ENCODE data around the gene SEC23IP. TPM values are rescaled to one million over a fixed set of nuclear protein-coding genes. Genes with fewer than 3 reads are reported as not detected.
"Not testable (repeated sequence)": the region's sequence is repeated elsewhere in the genome, so short reads cannot be mapped to it uniquely, and the experiment has no call there.

SEC23IP gene
- total and polyA plus RNA-seq, 2 donors (not counting 3 experiments of a cell fraction or from before 2014, with no cell fraction given) = 30.9 to 83.1 TPM

DNA sequence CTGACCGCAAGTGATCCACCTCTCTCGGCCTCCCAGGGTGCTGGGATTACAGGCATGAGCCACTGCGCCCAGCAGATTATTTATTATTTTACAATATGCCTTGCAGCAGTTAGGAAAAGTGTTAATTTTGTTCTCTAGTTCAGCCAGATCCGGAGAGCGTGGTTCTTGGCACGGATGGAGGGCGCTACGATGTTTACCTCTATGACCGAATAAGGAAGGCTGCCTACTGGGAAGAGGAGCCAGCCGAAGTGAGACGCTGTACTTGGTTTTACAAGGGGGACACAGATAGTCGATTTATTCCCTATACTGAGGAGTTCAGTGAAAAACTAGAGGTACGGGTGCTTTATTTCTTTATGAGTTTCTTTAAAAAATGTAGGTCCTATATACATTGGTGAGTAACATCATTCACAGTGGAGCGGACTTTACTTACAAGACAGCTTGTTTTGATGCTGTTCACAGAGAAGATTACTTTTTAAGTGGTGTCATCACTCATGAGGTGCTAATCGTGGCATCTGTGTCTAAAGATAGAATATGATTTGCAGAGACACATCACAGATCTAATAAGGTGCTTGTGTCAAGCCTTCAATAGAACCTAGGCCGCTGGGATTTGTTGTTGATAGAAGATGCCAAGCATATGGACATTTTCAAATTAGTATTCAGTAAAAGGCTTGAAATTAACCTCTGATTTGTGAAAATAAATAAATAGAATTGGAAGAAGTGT lies 11.6 kb downstream of the SEC23IP start:
- no peak overlapping the region for H3K27ac ChIP-seq (ENCODE audit: insufficient read depth, low read depth, low read length)
- H3K9me3 ChIP-seq (replicated peaks; ENCODE audit: control insufficient read depth, insufficient read depth, low read length) = no peaks in the 10 kb centered on the region
- peaks cover 17% of the 10 kb centered on the region in 2 experiments for H3K36me3 ChIP-seq (ENCODE audit: control insufficient read depth in 2 of 2, extremely low read depth in 1 of 2, insufficient read depth in 2 of 2, low read length in 2 of 2)
- no peaks in the 10 kb centered on the region for H3K27me3 ChIP-seq (ENCODE audit: control insufficient read depth in 2 of 2, insufficient read depth in 2 of 2, low read length in 2 of 2)
- CTCF ChIA-PET = interaction anchor here (0.9 kb wide), 1 partner anchor 15 kb away, joined by 3 read pairs; no protein-coding TSS in a partner anchor
- dilution Hi-C loops (cut with MboI; ENCODE audit: extremely low pct_ligation_motif_present, low sequenced_read_pairs) (no loop called here), intact Hi-C loops (cut with micrococcal nuclease) (no loop called here)
- TF ChIP-seq GATA2 (IDR thresholded peaks at IDR 0.05; ENCODE audit: insufficient read depth, insufficient read length, low read depth, low read length) (no peak), POLR2AphosphoS5 (IDR thresholded peaks at IDR 0.05; ENCODE audit: insufficient read depth, low read depth, low read length) (no peak), EZH2 (IDR thresholded peaks at IDR 0.05; ENCODE audit: borderline replicate concordance, low read depth, low read length, severe bottlenecking) (no peak), JUN (IDR thresholded peaks at IDR 0.05; ENCODE audit: borderline replicate concordance, insufficient read depth, insufficient read length, low read depth) (no peak), MYC (IDR thresholded peaks at IDR 0.05; ENCODE audit: low read depth, low read length) (no peak), FOS (IDR thresholded peaks at IDR 0.05; ENCODE audit: borderline replicate concordance, insufficient read depth, low read length) (no peak), POLR2A (IDR thresholded peaks at IDR 0.05; ENCODE audit: low read depth, low read length) (no peak)
- TF ChIP-seq, protein P1, sequence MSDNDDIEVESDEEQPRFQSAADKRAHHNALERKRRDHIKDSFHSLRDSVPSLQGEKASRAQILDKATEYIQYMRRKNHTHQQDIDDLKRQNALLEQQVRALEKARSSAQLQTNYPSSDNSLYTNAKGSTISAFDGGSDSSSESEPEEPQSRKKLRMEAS (IDR thresholded peaks at IDR 0.05; ENCODE audit: insufficient read depth, insufficient read length) = no peak
- H3K9ac ChIP-seq (replicated peaks; ENCODE audit: extremely low read depth, insufficient read depth, low read length) = no peak overlapping the region
- H2AFZ ChIP-seq (ENCODE audit: low read depth, low read length) = no peak overlapping the region
- H3K4me3 ChIP-seq (replicated peaks in 1 of 3; ENCODE audit: insufficient read depth in 1 of 3, low read depth in 1 of 3, low read length in 3 of 3) = no peak overlapping the region
- no peak for FAIRE-seq
- no peaks in the 10 kb centered on the region for H3K9me1 ChIP-seq (replicated peaks; ENCODE audit: control insufficient read depth, extremely low read depth, insufficient read depth, low read length)
- H3K4me1 ChIP-seq (ENCODE audit: control insufficient read depth, extremely low read depth, insufficient read depth, low read length) = no peaks in the 10 kb centered on the region
- no peak for DNase-seq (ENCODE audit: low read depth, low spot score)
- peaks cover 27% of the 10 kb centered on the region for H3K79me2 ChIP-seq (ENCODE audit: control insufficient read depth, insufficient read depth, low read length)
- no peaks in the 10 kb centered on the region for H4K20me1 ChIP-seq (replicated peaks; ENCODE audit: control insufficient read depth, extremely low read depth, insufficient read depth, low read length)
- no TSS peak for BruUV-seq (replicated peaks)
- POLR2A ChIA-PET = no interaction called here
- no peak overlapping the region for H3K4me2 ChIP-seq (ENCODE audit: insufficient read depth, low read length)

DNA sequence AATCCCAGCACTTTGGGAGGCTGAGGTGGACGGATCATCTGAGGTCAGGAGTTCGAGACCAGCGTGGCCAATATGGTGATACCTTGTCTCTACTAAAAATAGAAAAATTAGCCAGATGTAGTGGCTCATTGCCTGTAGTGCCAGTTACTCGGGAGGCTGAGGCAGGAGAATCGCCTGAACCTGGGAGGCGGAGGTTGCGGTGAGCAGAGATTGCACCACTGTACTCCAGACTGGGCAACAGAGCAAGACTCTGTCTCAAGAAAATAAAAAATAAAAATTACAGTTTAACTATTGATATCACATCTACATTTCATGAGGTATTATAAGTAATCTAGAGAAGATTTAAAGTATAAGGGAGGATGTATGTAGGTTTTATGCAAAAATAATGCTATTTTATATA lies 15.2 kb downstream of the SEC23IP start:
- dilution Hi-C loops (cut with MboI; ENCODE audit: extremely low pct_ligation_motif_present, low sequenced_read_pairs); CTCF ChIA-PET; H2AFZ ChIP-seq (ENCODE audit: low read depth, low read length); H3K4me3 ChIP-seq (replicated peaks in 1 of 3; ENCODE audit: insufficient read depth in 1 of 3, low read depth in 1 of 3, low read length in 3 of 3); BruUV-seq (replicated peaks); H3K27ac ChIP-seq (ENCODE audit: insufficient read depth, low read depth, low read length); DNase-seq (ENCODE audit: low read depth, low spot score); H3K4me1 ChIP-seq (ENCODE audit: control insufficient read depth, extremely low read depth, insufficient read depth, low read length); H3K27me3 ChIP-seq (ENCODE audit: control insufficient read depth in 2 of 2, insufficient read depth in 2 of 2, low read length in 2 of 2); H3K4me2 ChIP-seq (ENCODE audit: insufficient read depth, low read length); H3K9me1 ChIP-seq (replicated peaks; ENCODE audit: control insufficient read depth, extremely low read depth, insufficient read depth, low read length); H3K9ac ChIP-seq (replicated peaks; ENCODE audit: extremely low read depth, insufficient read depth, low read length); intact Hi-C loops (cut with micrococcal nuclease); H4K20me1 ChIP-seq (replicated peaks; ENCODE audit: control insufficient read depth, extremely low read depth, insufficient read depth, low read length); H3K9me3 ChIP-seq (replicated peaks; ENCODE audit: control insufficient read depth, insufficient read depth, low read length); FAIRE-seq; H3K79me2 ChIP-seq (ENCODE audit: control insufficient read depth, insufficient read depth, low read length); POLR2A ChIA-PET: not testable (repeated sequence)
- H3K36me3 ChIP-seq (ENCODE audit: control insufficient read depth in 2 of 2, extremely low read depth in 1 of 2, insufficient read depth in 2 of 2, low read length in 2 of 2) = peaks cover 15 to 24% of the 10 kb centered on the region in 2 experiments

Data from endothelial cell of umbilical vein (primary cell).